ENCODE results near the gene STPG2.

The STPG2 gene

GRCh38 chr4:97589481-97590196 lies 553.6 kb downstream of the STPG2 start:
- in situ Hi-C loops (cut with MboI; ENCODE audit: low sequenced_read_pairs, unreplicated experiment) = no loop called here
- no peak for TF ChIP-seq CTCF (IDR thresholded peaks at IDR 0.05; ENCODE audit: borderline replicate concordance, control extremely low read depth, extremely low read depth, insufficient read depth, missing control alignments)
- DNase-seq (ENCODE audit: low spot score) = no peak

DNA sequence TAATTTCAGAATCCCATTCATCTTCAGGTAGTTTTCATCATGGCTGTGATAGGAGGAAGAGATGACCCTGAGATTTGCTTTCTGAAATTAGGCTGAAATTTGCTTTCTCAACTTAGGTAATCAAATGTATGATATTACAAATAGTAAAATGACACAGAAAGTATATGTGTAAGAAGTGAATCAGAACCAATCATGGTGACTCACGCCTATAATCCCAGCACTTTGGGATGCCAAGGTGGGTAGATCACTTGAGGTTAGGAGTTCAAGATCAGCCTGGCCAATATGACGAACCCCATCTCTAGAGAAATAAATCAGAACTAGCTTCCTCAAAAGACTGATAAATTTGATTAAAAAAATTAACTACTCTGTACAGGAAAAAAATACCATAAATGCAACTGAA lies 555.4 kb downstream of the STPG2 start:
- no peak for DNase-seq (ENCODE audit: low spot score)
- no peak for TF ChIP-seq CTCF (IDR thresholded peaks at IDR 0.05; ENCODE audit: borderline replicate concordance, control extremely low read depth, extremely low read depth, insufficient read depth, missing control alignments)
- in situ Hi-C loops (cut with MboI; ENCODE audit: low sequenced_read_pairs, unreplicated experiment) = no loop called here

- no peak for DNase-seq (ENCODE audit: low spot score)
- in situ Hi-C loops (cut with MboI; ENCODE audit: low sequenced_read_pairs, unreplicated experiment) = no loop called here
- no peak for TF ChIP-seq CTCF (IDR thresholded peaks at IDR 0.05; ENCODE audit: borderline replicate concordance, control extremely low read depth, extremely low read depth, insufficient read depth, missing control alignments)
Measured at GRCh38 chr4:97585274-97585673, 558.0 kb downstream of the STPG2 start.

DNA sequence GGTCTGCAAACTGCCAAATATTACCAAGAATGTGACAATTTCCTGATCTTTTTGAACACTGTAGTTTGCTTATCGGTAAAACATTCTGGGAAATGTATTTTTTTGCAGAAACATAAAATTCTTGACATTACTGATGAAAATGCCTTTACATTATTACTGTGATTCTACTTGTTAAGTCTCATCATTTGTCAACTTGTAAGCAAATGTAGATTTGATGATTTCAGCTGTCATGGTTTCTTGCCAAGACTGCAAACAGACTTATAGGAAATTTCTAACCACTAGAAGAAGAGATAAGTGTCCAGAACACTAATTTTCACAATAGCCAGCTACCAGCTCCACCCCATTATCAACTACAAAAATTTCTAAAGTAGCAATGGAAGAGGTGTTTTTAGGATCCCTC lies 560.4 kb downstream of the STPG2 start:
- no peak for TF ChIP-seq CTCF (IDR thresholded peaks at IDR 0.05; ENCODE audit: borderline replicate concordance, control extremely low read depth, extremely low read depth, insufficient read depth, missing control alignments)
- in situ Hi-C loops (cut with MboI; ENCODE audit: low sequenced_read_pairs, unreplicated experiment) = no loop called here
- no peak for DNase-seq (ENCODE audit: low spot score)

DNA sequence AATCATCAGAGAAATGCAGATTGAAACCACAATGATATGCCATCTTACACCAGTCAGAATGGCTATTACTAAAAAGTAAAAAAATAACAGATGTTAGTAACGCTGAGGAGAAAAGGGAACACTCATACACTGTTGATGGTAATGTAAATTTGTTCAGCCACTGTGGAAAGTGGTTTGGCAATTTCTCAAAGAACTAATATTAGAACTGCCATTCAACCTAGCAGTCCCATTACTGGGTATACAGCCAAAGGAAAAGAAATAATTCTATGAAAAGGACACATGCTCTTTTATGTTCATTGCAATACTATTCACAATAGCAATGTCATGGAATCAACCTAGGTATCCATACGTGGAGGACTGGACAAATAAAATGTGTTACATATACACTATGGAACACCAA lies 566.3 kb downstream of the STPG2 start:
- TF ChIP-seq CTCF (IDR thresholded peaks at IDR 0.05; ENCODE audit: borderline replicate concordance, control extremely low read depth, extremely low read depth, insufficient read depth, missing control alignments) = no peak
- in situ Hi-C loops (cut with MboI; ENCODE audit: low sequenced_read_pairs, unreplicated experiment) = no loop called here
- DNase-seq (ENCODE audit: low spot score) = no peak

DNA sequence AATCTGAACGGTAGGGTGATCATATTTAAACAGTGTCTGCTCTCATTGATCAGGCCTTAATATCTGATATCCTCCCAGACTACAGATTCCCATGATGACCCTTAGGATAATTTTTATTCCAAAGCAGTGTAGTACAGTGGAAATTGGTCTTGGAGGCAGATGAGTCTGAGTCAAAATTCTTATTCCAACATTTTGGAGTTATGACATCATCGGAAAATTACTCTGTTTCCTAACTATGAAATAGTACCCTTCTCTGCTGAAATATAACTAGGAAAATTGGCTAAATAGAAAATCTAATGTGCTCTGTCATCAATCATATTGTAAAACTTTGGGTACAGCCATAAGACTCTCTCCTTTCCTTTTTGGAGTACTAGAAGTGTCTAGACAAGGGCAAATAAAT lies 583.3 kb downstream of the STPG2 start:
- TF ChIP-seq CTCF (IDR thresholded peaks at IDR 0.05; ENCODE audit: borderline replicate concordance, control extremely low read depth, extremely low read depth, insufficient read depth, missing control alignments) = no peak
- in situ Hi-C loops (cut with MboI; ENCODE audit: low sequenced_read_pairs, unreplicated experiment) = no loop called here
- no peak for DNase-seq (ENCODE audit: low spot score)

All from GM13976 (cell line).